Testis (tissue), 2 donors: ENCODE results near the gene LRCH2.

Experiments
- POLR2A ChIP-seq: fragments of 450-650 bp; IDR thresholded peaks from one replicate; pipeline ENCODE4 v1.6.1; 2017; ENCODE audit warnings: antibody characterized with exemption, mild to moderate bottlenecking, moderate library complexity
- TF ChIP-seq, protein P1 (sequence below), 3 experiments: fragments of 450-650 bp in 2 of 3; fragments of 200-600 bp in 1 of 3; sonication (generic) in 1 of 3; IDR thresholded peaks; one replicate each; pipeline ENCODE4 v1.5.1; 2016 to 2019; ENCODE audit warnings: antibody characterized with exemption in 3 of 3, mild to moderate bottlenecking in 2 of 3, moderate library complexity in 1 of 3

DNA sequence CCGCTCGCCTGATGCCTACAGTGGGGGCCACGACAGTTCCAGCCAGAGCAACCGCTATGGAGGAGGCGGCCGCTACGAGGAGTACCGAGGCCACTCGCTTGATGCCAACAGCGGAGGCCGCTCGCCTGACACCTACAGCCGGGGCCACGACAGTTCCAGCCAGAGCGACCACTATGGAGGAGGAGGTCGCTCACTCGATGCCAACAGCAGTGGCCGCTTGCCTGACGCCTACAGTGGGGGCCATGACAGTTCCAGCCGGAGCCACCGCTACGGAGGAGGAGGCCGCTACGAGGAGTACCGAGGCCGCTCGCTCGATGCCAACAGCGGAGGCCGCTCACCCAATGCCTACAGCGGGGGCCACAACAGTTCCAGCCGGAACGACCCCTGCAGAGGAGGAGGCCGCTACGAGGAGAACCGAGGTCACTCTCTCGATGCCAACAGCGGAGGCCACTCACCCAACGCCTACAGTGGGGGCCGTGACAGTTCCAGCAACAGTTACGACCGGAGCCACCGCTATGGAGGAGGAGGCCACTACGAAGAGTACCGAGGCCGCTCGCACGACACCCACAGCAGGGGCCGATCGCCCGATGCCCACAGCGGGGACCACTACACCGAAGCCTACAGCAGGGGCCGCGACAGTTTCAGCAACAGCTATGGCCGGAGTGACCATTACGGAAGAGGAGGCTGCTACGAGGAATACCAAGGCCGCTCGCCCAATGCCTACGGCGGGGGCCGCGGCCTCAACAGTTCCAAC, 42.2 kb downstream of the LRCH2 start:
- TF ChIP-seq, protein P1, sequence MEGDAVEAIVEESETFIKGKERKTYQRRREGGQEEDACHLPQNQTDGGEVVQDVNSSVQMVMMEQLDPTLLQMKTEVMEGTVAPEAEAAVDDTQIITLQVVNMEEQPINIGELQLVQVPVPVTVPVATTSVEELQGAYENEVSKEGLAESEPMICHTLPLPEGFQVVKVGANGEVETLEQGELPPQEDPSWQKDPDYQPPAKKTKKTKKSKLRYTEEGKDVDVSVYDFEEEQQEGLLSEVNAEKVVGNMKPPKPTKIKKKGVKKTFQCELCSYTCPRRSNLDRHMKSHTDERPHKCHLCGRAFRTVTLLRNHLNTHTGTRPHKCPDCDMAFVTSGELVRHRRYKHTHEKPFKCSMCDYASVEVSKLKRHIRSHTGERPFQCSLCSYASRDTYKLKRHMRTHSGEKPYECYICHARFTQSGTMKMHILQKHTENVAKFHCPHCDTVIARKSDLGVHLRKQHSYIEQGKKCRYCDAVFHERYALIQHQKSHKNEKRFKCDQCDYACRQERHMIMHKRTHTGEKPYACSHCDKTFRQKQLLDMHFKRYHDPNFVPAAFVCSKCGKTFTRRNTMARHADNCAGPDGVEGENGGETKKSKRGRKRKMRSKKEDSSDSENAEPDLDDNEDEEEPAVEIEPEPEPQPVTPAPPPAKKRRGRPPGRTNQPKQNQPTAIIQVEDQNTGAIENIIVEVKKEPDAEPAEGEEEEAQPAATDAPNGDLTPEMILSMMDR (IDR thresholded peaks at IDR 0.05), result no peak
- no peak for TF ChIP-seq POLR2A
